Measurements from ENCODE around the gene ABTB2.
"Not testable (repeated sequence)": the region's sequence is repeated elsewhere in the genome, so short reads cannot be mapped to it uniquely, and the experiment has no call there.

The ABTB2 gene

DNA sequence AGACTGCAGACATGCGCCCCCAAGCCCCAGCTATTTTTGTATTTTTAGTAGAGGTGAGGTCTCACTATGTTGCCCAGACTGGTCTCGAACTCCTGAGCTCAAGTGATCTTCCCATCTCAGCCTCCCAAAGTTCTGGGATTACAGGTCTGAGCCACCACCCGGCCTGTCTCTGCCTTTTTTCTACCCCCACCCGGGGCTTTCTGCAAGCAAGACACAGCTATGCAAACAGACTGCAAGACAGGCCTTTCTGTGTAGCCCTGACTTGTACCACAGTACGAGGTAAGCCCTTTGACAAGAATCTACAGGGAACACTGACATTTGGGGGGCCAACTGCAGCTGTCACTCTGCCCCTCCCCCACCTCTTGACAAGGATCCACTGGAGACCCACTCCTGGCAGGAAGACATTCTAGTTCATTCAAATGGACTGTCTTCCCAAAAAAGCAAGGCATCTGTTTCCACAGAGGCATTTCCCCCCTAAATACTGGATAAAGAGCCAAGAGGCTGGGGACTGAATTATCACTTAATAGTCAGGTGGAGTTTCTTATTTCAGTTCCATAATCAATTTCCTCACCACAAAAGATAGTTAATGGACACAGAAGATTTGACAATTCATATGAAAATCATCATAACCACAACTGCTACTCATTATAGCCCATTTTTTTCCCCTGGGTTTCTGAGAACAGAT lies 118.2 kb downstream of the ABTB2 start:
- no peak for DNase-seq (ENCODE audit: low read depth, low spot score)

DNA sequence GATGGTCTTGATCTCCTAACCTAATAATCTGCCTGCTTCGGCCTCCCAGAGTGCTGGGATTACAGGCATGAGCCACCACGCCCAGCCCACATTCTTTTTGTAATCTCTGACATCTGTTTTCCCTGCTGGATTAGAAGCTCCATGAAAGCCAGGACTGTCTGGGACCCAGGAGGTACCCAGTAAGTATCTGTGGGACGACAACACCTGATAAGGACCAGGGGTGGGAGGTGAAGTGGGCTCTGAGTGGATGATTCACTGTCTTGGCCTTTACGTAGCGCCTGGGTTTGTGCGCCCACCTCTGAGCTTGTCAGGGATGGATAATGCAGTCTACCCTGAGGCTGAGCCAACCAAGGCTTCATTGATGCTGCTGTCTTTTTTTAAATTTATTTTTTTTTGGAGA lies 118.8 kb downstream of the ABTB2 start:
- DNase-seq (ENCODE audit: low read depth, low spot score): no peak

DNA sequence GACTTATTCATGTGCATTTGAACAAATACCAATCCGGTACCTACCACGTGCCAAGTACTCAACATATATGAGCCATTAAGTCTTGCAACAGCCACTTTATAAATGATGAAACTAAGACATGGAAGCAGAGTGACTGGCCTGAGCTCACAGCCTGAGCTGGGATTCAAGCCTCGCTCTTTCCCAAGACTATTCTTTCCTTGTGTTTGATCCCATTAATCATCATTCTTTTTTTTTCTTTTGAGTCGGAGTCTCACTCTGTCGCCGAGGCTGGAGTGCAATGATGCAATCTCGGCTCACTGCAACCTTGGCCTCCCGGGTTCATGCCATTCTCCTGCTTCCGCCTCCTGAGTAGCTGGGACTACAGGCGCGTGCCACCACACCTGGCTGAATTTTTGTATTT lies 119.3 kb downstream of the ABTB2 start:
- no peak for DNase-seq (ENCODE audit: low read depth, low spot score)

DNA sequence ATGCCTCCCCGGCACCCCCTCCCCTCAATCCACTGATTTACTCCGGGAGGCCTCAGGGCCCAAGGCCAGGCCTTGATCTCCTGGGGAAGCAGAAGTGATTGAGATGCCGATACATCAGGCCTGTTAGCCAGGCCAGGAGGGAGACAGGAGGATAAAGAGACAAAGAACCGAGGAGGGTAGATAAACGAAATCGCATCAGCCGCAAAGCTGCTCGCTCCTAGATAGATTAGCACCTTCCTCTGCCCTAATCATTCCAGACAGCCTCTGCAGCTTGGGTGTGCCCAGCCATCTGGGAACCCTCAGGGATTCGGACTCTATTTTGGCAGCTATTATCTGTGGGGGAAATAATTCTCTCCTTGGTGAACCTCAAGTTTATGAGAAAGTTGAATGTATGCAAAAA lies 121.2 kb downstream of the ABTB2 start:
- DNase-seq (ENCODE audit: low read depth, low spot score): no peak

DNA sequence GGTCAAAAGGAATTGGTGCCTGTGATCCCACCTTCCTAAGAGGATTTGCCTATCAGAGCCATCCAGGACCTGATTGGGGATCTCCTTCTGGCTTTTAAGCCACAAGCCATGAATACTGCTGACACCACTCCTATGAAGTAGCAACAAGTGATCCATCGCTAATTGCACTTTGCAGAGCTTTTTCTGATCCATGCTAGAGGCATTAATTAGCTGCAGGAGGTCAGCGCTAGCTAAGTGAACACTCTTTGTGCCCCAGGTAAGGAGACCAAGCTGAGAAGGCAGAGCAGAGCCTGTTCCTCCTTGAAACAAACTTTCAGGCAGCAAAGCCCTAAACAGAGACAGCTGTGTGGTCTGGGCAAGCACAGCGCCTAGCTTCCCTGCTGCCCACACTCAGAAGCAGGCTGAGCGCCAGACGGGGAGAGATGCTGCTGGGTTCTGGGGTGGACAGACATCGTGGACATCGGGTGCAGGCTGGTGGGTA lies 122.2 kb downstream of the ABTB2 start:
- DNase-seq (ENCODE audit: low read depth, low spot score): no peak

DNA sequence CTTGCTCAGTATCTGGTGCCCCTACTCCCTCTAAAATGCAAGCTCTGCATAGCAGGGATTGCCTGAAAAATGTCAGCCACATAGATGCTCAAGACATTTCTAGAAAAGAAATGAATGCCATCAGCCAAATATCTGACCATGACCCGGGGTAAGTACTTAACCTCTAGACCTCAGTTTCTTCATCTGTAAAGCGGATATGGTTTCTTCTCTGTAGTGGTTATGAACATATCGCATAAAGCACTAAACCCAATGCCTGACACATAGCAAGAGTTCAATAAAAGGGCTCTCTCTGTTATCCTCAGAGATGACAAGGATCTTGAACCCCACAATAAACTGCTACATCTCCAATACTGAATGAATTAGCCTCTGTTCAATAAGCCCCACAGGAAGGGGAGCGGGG lies 122.6 kb downstream of the ABTB2 start:
- no peak for DNase-seq (ENCODE audit: low read depth, low spot score)

DNA sequence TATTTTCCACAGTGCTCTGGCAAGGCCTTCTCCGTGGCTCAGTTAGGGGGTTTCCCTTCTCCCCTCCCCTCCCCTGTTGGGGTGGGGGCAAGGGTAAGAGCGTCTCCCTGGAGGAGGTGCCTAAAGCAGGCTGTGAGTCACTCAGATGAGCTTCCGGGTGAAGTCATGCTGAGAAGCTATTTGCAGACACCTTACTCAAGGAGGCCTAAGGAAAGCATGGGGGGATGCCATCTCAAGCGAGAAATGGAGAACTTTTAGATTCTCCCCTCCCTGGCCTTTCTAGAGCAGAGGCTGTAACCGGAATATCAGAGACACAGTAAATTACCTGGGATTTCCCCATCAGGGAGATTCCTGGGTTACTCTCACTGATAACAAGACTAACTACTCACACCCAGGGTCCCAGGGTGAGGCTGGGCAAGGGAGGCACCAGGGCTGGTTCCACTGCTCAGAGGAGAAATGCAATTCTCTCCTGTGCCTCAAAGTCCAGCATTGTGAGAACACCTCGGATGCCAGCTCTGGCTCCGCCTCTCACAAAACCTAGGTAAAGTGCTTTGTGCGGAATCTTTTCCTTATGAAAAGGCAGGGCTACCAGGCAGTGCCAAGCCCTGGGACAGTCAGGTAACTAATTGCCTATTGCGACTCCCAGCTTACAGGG lies 123.6 kb downstream of the ABTB2 start:
- DNase-seq (ENCODE audit: low read depth, low spot score): no peak

DNA sequence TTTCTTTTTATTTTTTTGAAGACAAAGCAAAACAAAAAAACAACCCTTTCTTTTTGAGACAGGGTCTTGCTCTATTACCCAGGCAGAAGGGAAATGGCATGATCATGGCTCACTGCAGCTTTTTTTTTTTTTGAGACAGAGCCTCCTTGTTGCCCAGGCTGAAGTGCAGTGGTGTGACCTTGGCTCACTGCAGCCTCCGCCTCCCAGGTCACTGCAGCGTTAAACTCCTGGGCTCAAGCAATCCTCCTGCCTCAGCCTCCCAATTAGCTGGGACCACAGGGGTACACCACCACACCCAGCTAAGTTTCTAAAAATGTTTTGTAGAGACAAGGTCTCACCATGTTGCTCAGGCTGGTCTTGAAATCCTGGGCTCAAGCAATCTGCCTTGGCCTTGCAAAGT lies 124.6 kb downstream of the ABTB2 start:
- no peak for DNase-seq (ENCODE audit: low read depth, low spot score)

DNA sequence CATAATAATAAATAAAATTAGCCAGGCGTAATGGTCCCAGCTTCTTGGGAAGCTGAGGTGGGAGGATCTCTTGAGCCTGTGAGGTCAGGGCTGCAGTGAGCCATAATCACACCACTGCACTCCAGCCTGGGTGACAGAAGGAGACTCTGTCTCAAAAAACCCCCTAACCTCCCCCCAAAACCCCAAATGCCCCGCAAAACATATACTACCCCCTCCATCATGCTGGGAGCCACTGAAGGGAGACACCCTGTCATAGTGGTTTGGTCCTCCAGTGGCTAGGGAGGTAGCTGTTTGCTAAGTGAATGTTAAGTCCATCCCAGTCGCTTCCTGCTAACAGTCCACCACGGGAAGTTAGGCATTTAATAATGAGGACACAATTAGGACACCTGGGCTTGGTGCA lies 125.0 kb downstream of the ABTB2 start:
- no peak for DNase-seq (ENCODE audit: low read depth, low spot score)

DNA sequence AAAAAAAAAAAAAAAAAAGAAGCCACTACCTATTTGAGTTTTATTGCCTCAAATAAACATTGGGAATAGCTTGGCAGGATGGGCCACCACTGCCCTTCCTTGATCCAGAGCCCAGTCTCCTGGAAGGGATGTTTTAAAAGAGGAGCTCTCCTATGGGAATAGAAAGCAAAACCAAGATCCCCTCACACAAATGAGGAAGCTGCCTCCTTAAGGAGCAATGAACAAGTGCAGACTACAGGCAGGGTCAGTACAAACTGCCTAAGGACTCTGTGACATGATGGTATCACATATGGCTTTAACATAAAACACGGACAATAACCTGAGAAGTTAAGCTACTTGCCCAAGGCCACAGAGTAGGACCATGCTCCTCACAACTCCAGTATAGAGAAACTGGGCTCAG lies 131.6 kb downstream of the ABTB2 start:
- no peak for DNase-seq (ENCODE audit: low read depth, low spot score)

DNA sequence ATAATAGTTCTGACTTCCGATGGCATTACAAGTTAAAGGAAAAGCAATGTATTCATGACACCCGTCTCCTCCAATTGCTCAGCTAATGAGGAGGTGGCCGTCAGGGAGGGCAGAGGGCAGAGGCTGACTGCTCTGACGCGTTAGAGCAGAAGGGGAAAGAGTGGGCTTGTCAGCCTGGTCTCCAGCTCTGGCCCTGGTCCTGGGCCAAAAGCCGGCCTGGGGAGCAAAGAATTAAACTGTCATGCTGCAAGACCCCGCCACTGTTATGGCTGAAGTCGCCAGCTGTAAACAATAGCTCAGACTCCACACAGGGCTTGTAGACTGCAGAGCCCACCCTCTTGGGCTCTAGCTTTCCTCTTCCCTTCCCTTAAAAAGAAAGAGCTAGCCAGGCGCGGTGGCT lies 132.7 kb downstream of the ABTB2 start:
- DNase-seq (ENCODE audit: low read depth, low spot score): no peak

DNA sequence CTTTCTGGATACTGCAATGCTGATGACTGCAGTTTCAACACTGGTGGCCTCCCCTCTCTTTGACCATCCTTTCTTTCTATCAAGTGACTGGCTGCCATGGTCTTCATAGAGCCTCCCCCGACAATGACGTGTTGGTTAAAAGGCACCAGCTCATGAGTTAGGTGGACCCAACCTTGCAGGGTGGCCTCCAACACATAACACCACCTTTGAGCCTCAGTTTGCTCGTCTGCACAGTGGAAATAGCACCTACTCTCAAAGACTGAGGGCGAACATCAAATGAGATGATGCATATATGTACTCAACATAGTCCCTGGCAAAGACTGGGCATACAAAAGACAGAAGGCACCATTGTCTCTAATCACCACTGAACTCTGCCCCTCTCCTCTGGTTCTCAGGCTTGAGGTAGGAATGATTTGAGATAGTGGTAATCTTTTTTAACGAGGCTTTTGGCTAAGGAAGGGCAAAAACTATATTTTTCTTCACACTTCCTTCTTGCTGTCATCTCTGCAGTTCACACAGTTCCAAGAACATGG lies 133.3 kb downstream of the ABTB2 start:
- DNase-seq (ENCODE audit: low read depth, low spot score): no peak

DNA sequence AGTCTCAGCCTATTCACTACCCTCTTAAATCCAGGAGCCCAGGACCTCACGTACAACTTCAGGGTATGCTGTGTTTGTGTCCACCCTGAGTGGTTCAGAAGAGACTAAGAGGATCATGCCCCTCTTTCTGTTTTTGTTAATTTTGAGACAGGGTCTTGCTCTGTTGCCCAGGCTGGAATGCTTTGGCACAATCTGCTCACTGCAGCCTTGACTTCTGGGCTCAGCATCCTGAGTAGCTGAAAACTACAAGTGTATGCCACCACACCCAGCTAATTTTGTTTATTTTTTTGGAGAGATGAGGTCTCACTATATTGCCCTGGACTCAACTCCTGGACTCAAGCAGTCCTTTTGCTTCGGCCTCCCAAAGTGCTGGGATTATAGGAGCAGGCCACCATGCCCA lies 133.9 kb downstream of the ABTB2 start:
- no peak for DNase-seq (ENCODE audit: low read depth, low spot score)

DNA sequence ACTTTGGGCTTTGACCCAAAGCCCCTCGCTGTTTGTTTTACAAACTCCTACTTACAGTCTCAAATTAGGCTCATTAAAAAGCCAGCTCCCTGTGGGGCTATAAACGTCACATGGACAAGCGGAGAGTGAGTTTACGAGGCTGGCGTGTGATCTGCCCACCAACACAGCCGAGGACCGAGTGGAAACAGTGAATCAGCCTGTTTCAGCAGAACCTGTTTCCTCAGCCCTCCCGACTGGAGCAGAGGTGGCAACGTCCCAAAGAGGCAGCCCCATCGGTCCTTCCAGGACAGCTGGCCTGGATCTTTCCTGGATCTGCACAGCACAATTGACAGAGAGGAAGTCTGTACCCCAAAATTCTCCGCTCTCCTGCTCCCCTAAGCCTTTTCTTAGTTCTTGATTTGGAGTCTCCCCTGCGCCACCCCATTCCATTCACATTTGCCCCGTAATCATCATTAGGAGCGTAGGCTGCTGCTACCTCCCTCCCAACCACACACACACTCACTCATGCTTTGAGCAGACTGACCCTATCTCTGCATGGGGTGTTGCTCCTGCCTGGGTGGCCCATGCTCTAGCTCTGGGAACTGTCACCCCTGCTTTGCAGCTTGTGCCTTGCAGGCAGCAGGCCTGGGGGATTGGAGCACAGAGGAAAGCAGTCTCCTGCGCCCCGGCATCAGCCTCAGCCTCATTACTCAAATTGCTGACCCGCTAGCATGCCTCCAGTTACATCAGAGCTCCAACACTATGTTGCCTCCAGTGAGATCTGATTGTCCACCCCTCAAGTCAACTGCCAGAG lies 134.6 kb downstream of the ABTB2 start:
- DNase-seq (ENCODE audit: low read depth, low spot score): no peak

DNA sequence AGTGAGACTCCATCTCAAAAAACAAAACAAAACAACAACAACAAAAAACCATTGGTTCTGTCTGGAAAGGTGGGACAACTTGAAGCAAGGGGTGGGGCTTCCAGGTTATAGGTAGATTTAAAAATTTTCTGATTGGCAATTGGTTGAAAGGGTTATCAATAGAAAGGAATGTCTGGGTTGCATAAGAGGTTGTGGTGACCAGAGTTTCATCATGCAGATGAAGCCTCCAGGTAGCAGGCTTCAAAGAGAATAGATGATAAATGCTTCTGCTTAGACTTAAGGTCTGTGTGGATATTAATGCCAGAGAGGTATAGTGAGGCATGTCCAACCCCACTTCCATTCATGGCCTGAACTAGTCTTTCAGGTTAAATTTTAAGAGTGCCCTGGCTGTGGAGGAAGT lies 135.8 kb downstream of the ABTB2 start:
- no peak for DNase-seq (ENCODE audit: low read depth, low spot score)

DNA sequence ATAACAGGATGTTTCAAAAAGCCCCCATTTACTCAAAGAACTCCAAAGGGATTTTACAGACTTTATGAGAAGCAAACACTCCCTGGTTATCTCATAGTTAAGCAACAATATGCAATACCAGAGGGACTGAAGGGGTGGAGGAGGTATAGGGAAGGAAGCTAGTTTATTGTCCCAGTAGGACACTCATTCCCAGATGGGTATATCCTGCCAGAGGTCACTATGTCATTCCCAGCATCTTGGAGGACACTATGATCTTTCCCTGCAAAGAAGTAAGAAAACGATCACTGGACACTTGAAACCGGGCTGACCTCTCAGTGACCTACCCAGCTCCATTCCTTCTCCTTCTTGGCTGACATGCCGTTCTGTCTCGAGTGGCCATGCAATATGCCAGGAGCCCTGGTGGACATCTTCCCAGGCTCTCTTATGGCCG lies 137.9 kb downstream of the ABTB2 start:
- no peak for DNase-seq (ENCODE audit: low read depth, low spot score)

DNA sequence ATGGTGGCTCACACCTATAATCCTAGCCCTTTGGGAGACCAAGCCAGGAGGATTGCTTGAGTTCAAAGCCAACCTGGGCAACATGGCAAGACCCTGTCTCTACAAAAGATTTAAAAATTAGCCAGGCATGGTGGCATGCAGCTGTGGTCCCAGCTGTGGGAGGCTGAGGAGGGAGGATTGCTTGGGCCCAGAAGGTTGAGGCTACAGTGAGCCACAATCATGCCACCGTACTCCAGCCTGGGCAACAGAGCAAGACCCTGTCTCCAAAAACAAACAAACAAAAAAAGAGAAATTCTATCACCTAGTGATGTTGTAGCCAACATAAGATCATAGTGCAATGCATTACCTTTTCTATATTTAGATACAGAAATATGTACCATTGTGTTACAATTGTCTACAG lies 138.5 kb downstream of the ABTB2 start:
- no peak for DNase-seq (ENCODE audit: low read depth, low spot score)

DNA sequence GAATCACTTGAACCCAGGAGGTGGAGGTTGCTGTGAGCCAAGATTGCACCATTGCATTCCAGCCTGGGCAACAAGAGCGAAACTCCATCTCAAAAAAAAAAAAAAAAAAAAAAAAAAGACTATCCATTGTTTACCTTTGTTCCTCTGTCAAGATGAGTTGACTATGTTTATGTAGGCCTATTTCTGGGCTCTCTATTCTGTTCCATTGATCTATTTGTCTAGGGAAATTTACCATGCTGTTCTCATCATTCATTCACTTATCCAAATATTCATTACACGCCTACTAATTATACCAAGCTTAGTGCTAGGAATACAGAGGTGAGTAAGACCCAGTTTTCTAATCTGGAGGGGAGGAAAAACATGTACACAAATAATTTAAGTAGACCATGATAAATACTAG lies 139.1 kb downstream of the ABTB2 start:
- DNase-seq (ENCODE audit: low read depth, low spot score): not testable (repeated sequence)

DNA sequence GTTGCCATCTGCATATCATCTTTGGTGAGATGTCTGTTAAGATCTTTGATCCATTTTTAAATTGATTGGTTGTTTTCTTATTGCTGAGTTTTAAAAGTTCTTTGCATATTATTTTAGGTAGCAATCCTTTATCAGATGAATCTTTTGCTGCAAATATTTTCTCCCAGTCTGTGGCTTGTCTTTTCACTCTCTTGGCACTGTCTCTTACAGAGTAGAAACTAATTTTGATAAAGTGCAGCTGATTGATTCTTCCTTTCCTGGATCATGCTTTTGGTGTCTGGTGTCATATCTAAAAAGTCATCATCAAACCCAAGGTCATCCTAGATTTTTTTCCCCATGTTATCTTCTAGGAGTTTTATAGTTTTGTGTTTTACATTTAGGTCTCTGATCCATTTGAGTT lies 139.7 kb downstream of the ABTB2 start:
- DNase-seq (ENCODE audit: low read depth, low spot score): no peak

DNA sequence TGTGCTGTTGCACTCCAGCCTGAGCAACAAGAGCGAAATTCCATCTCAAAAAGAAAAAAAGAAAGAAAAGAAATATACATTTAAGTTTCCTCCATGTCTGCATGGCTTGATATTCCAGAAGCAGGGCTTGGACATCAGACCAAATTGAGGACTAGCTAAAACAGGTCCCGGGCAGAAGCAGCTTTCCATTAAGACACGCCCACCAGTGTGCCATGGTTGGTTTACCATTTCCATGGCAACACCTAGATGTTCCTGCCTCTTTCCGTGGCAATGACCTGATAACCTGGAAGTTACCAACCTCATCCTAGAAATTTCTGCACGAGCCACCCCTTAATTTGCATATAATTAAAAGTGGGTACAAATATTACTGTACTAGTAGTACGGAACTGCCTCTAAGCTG lies 141.1 kb downstream of the ABTB2 start:
- DNase-seq (ENCODE audit: low read depth, low spot score): no peak

DNA sequence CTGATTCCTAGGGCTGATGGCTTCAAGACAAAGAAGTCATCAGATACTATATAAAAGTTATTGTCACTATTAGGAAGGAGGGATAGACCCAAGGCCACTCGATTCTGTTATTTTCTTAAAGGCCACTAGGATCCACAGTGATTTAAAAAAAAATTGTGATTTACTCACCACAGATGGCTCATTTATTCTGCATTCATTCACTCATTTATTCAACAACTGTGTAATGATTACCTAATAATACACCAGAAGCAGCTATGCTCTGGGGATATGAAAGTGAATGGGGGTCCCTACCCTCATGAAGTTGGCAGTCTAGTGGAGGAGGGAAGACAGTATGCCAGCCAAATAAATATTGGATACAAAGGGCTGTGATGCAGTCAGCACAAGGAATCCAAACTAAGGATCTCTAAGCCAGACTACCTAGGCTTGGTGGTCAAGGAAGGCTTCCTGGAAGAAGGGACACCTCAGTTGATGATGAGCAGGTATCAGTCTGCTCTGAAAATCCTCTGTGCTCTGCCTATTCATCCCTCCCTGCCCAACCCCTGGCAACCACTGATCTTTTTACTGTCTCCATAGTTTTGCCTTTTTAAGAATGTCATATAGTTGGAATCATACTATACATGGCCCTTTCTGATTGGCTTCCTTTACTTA lies 141.9 kb downstream of the ABTB2 start:
- no peak for DNase-seq (ENCODE audit: low read depth, low spot score)

Data from smooth muscle cell of the brain vasculature (primary cell).